Effector CD4-positive, alpha-beta T cell (primary cell): Measurements from ENCODE around the gene LRP2BP.
A peak's percentile ranks its signal among the peaks of the same experiment; 100 is the strongest.

Source experiments
- DNase-seq: peaks from one replicate; pipeline ENCODE4 v3.0.0-alpha.2; 2020
- total RNA-seq: gene quantifications from one replicate; lab custom pipeline; 2026; lab: John Stamatoyannopoulos, UW

LRP2BP gene
- total RNA-seq = 8.6 reads per million, percentile 29 among the genes with 10 or more reads in this experiment

DNA sequence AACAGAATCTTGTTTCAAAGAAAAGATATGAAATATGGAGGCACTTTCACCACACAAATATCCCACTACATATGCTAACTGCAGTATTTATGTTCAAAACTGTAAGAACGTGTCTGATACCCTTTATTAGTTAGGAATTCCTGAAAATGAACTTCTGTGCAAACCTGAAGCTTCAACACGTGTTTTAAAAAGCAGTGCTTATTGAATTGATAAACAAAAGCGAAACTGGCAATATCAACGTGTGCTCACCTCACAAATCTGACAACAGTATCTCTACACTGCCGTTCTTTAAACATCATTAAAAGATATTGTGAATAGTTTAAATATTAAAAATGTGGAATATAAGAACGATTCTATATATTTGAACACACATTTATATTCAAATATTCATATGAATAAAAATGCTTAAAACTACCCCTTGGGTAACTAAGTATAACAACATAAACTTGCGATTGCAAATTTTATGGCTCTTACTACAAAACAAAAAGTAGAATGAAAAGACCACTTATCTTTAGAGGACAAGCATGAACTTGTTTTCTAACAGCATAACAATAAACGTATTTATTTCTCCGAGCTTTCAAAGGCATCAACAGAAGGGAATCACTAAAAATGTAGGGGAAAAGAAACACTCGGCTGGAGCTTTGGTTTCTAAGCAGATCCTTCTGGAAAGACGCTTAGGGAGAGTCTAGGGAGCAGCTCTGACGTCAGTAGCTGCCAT is at the start of gene LRP2BP:
Gene LRP2BP (minus strand): TSS at position 687 of the 718 bp plus-strand sequence. CDS start 17,738 bp downstream, outside the sequence.
- no peak for DNase-seq

DNA sequence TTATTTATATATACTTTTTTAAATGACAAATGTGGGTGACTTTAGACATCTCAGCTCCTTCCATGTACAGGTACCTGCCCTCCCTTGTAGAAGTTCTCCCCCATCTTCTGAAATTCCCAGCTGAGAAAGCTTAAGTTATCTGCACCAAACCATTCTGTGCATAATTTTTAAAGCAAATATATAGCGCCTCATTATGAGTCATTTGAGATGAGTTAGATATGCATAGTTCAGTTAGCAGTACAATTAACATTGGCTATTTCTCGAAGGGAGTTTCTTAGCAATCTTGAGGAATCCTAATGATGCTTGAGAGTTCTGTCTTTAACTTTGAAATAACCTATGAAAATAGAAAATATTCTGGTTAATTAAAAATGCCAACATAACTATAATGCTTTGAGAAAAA is 49.5 kb upstream of the LRP2BP start:
- no peak for DNase-seq

DNA sequence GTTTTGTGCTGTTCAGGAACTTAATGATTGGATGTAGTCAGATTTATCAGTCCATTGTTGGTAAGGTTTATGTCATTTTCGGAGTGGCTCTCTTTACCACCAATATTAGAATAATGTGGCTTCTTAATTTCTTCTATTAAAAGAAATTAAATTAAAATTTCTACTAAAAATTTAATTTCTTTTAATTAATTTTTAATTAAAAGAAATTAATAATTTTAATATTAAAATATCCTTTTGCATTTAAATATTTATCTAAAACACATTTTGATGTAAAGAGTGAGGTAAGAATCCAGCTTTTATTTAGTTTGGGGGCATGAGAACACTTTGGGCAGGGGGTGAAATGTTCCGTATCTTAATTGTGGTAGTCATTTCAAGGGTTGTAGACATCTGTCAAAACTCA is 45.8 kb upstream of the LRP2BP start:
- no peak for DNase-seq

DNA sequence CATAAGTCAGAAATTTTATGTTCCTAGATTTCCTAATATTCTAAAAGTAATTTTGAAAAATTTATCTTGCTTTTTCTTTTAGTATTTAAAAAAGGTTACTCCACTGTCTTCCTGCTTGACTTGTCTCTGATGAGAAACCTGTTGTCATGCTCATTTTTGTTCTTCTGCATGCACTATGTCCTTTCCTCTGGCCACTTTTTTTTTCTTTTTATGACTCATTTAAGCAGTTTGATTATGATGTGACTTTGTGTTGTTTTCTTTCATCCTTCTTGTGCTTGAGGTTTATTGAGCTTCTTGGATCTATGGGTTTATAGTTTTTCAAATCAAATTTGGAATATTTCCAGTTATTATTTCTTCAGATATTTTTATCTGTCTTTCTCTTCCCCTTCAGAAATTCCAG is 42.1 kb upstream of the LRP2BP start:
- no peak for DNase-seq

DNA sequence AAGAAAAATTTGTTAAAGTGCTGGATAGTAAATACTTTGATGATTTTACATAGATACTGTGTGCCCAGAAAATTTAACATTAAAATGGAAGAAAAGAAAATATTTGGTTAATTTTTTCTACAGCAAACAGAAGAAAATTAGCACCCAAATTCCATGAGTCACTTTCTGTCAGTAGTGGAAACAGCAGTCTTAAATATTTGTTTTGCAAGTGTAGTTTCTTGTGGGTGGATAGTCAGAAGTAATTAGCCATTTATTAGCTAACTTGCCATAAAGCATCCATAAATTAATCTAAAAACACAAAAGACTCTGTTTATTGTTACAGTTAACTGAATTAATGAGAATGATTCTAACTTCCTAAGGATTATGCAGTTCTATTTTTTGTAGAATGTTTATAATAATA is 39.7 kb upstream of the LRP2BP start:
- no peak for DNase-seq

DNA sequence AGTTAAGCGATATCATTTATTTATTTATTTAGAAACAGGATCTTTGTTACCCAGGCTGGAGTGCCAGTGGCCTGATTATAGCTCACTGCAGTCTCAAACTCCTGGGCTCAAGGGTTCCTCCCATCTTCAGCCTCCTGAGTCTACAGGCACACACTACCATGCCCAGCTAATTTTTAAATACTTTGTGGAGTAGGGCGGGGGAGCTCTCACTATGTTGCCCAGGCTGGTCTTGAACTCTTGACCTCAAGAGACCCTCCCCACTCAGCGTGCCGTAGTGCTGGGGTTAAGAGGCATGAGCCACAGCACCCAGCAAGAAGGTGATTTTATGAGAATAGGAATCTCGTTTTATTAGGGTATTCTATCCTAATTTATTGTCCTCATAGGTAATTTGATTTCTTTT is 33.9 kb upstream of the LRP2BP start:
- DNase-seq = no peak

DNA sequence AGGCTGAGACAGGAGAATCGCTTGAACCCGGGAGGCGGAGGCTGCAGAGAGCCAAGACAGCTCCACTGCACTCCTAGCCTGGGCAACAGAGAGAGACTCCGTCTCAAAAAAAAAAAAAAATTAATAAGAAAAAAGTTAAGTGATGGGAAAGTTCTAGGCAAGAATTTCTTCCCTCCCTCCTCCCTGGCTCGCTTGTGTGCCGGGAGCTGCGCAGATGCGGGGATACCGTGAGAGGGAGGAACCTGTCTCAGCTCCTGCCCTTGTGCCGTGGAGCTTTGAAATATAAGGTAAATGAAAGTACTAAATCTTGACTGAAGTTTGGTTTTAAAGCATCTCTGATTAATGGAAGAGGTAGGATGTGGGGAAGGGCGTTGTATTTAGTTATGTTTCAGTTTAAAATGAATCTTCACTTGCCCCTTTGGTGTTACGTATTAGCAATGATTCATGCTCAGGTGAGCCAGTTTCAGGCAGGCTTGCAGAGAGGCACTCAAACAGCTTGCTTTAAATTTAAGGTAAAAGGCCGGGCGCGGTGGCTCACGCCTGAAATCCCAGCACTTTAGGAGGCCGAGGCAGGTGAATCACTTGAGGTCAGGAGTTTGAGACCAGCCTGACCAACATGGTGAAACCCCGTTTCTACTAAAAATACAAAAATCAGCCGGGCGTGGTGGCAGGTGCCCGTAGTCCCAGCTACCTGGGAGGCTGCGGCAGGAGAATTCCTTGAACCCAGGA is 31.4 kb upstream of the LRP2BP start:
- no peak for DNase-seq

DNA sequence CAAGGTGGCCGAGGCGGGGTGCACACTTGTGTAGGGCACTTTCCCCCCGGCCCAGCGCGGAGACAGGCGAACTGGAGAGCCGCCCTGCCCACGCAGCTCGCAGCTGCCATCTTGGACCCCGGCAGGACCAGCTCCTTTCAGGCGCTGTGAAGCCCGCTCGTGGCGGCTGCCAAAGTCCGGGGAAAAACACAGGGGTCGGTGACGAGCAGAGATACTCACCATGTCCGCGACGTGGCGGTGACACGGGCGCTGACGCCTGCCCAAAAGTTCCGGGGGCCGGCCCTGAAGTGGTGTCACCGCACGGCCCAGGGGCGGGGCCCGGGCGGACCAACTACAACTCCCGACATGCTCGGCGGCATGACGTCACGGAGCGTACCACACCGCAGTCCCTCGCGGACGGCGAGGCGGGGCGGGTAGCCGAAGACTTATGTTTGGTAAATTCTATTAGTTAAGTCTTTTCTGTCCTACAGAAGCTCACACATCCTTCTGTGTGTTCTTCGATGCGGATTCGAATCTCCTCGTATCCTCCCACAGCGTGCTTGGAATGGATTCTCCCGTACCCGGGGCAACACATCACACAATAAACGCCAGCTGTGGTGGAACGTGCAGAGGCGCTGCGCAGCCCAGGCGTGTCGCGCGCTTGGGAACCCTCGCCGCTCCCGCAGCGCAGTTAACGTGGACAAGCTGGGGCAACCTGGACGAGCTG is 30.1 kb upstream of the LRP2BP start, which contains the start of gene UFSP2:
Gene UFSP2 (minus strand): TSS at position 318 of the 706 bp plus-strand sequence. CDS start 96 bp downstream, at position 222.
- peak; percentile 86 for DNase-seq

DNA sequence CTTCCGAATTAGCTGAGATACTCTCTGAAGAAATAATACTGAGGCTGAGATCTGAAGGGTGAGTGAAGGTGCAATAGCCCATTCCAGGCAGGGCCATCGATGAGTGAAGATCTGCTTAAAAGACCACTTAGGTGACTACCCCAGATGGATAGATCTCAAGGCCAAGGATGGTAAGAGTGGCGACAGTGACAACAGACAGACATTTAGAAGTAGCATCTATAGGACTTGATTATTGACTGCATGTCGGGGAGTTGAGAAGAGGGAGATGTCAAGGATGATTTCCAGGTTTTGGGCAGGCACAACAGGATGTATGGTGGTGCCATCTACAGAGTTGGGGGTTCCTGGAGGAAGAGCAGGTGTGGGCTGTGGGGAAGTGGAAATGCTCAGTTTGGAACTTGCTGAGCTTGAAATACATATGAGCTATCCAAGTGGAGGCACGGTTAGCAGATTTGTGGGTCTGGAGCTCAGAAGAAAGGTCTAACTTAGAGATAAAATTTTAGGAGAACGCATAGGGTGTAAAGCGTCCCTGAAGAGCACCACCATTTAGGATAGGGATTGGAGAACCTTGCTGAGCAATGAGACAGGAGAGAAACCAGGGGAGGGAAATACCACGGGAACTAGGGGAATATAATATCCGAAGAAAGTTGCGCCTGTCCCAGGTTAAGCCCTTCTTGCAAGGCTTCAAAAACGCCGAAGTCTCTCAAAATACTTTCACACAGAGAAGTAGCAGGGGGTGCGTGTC is 29.4 kb upstream of the LRP2BP start:
- no peak for DNase-seq

DNA sequence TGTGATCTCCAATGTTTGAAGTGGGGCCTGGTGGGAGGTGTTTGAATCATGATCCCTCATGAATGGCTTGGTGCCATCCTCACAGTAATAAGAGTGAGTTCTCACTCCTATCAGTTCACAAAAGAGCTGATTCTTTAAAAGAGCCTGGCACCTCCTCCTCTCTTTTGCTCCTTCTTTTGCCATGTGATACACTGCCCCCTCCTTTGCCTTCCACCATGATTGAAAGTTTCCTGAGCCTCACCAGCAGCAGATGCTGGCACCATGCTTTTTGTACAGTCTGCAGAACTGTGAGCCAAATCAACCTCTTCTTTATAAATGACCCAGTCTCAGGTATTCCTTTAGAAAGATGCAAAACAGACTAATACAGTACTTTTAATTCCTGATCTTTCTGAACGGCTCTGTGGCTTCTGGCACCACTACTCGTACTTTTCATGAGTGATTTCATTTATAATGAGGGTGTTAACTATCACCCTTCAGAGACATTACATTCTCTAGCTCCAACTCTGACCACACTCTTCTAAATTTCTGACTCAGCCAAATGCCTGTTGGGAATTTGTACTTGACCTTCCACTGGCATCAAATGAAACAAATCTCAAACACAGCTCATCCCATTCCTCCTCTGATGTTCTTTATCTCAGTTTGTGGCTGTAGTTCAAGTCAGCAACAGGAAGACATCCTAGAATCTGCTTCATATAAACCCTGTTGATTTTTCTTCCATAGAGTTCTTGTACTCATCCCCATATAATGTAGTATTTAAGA is 25.8 kb upstream of the LRP2BP start:
- no peak for DNase-seq

DNA sequence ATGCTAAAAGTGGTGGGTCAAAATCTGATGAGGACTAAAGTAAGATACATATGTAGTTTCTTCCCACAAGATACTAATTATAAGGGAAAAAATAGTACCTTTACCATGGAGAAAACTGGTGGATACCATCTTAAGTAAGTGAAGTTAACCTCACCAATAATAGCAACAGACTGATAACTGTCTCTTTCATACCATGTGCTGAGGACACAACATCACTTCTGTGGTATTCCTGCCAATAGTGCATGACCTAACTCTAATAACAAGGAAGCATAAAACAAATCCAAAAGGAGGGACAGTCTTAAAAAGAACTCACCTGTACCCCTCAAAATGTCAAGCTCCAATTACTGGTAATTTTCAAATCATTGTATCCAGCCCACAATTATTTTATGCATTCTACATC is 21.2 kb upstream of the LRP2BP start:
- DNase-seq = no peak

DNA sequence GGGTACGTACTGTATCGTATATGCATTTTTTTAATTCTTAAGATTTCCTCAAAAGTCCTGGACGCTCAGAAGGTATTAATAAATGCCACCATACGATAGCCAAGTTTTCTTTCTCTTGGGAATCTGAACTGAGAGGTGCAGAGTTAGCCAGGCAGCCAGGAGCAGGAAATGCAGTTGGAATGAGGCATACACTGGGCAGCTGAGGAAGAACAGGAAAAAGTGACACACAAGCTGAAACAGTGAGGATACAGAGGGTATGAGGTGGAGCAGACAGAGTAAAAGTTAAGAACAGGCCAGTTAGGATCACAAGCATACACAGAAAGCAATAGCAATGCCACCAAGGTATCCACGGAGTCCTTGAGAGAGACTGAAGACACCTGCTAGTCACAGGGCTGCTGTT is 16.7 kb upstream of the LRP2BP start:
- no peak for DNase-seq

DNA sequence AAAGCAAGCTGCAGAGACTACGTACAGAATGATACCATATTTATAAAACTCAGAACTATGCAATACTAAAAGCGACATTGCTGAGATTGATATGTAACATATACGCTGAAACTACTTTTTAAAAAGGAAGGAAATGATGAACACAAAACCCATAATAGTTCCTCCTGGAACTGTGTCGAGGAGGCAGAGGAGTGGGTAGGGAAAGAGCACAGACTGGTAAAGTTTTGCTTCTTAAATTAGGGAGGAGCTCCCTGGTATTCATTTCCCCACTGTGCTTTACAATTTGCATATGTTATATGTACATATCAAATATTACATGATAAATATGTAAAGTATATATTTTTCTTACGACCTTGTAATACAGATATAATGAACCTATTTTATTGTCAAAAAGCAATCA is 16.1 kb upstream of the LRP2BP start:
- DNase-seq = no peak

DNA sequence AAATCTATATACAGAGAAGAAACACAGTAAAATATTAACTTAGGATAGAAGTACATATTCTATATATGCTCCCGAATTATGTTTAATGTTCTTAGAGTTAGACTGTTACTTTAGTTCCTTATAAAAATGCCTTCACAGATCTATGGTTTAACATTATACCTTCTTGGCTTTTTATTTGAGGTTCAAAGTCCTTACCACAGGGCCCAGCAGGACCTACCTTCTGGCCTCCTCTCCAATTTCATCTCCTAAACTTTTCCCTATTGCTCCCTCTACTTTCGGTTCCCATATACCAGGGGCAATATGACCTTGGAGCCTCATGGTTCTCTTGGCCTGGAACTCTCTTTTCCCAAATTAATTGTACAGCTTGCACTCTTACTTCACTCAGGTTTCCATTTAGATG is 12.7 kb upstream of the LRP2BP start:
- no peak for DNase-seq

DNA sequence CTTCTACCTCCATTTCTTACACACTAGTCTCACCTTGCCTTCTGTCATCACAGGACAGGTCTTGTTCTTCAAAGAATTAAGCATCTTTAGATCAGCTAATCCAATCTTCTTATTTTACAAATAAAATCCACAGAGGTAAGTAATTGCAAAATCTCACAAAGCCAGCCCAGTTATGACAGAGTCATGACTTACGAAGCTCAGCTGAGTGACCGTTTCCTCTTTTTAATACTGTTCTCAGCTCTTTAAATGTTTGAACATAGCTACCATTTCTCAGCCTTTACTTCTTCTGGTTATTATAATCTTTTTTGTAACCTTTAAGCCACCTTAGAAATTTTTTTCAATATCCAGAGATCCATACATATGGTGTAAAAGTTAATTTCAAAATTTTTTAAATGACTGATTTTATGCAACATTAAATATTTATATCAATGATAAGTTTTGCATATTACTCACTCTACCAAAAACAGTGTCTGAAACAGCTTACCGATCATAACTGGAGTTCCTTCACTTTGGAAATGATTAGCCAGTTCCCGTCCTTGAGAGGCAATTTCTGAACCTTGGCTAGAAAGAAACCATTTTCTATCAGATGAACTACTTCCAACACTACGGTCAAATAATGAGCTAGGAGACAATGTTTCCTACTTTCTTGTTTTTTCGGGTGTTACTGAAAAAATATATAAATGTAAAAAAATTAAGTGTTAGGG is 9.7 kb upstream of the LRP2BP start:
- DNase-seq = no peak

DNA sequence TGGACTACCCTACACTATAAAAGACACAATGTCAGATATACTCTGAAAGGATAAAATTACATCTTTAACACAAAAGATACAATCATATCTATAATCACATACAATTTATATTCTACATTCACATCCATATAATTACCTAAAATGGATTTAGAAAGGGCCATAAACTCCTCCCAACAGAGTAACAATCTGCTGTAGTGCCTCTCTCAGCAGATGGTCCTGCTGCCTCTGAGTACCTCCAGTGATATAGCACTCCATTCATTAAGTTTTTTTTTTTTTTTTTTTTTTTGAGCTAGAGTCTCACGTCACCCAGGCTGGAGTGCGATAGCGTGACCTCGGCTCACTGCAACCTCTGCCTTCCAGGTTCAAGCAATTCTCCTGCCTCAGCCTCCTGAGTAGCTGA is 8.3 kb upstream of the LRP2BP start:
- DNase-seq = no peak

DNA sequence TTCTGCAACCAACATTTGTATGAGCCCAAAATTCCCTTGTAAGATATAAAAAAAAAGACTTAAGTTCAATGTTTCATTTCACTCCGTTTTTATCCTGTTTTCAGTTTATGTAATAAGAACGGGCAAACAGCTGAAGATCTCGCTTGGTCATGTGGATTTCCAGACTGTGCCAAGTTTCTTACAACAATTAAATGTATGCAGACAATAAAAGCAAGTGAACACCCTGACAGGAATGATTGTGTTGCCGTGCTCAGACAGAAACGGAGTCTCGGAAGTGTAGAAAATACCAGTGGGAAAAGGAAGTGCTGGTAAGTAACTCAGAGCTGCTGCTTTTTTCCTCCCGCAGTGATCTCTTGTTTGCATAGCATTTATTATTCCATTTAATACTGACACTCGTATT is 3.7 kb upstream of the LRP2BP start:
- no peak for DNase-seq

DNA sequence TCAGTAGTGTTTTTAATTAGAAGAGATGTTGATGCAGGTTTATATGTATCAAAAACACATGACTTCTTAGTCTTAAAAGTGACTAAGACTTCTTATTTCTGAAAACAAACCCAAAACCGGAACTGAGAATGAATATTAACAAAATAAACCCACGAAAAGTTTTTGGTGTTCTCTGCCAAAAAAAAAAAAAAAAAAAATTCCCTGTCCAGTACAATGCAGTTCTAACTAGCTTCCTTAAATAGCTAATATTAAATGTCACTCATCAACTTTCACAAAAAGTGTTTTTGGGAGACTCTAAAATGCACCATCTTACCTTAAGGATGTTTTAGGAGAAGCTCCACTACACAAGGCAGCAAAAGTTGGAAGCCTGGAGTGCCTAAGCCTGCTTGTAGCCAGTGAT is 2.9 kb upstream of the LRP2BP start:
- DNase-seq = no peak

DNA sequence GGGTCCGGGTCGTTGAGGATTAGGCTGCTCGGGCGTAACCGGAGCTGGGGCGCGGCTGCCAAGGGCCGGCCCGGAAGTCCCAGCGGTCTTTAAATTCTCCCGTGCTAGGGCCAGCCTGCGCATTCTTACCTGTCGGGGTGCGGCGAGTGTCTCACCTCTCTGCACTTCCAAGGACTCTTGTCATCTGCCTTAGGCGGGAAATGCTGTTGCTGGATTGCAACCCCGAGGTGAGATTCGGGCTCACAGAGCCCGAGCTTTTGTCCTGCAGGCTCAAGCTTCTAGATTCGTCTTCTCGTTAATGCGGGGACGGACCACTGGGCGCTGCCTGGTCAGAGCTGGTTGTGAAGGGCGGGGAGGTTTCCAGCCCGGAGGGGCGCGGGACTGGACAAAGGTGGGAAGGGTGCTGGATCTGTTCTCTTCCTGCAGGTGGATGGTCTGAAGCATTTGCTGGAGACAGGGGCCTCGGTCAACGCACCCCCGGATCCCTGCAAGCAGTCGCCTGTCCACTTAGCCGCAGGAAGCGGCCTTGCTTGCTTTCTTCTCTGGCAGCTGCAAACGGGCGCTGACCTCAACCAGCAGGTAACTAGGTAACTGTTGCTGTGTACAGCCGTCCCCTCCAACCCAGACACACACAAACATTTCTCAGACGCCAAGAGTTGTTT is 1.1 kb upstream of the LRP2BP start, which contains the start of gene ANKRD37:
Gene ANKRD37 (plus strand): TSS at position 118 of the 662 bp plus-strand sequence. CDS start 83 bp downstream, at position 201.
- no peak for DNase-seq

DNA sequence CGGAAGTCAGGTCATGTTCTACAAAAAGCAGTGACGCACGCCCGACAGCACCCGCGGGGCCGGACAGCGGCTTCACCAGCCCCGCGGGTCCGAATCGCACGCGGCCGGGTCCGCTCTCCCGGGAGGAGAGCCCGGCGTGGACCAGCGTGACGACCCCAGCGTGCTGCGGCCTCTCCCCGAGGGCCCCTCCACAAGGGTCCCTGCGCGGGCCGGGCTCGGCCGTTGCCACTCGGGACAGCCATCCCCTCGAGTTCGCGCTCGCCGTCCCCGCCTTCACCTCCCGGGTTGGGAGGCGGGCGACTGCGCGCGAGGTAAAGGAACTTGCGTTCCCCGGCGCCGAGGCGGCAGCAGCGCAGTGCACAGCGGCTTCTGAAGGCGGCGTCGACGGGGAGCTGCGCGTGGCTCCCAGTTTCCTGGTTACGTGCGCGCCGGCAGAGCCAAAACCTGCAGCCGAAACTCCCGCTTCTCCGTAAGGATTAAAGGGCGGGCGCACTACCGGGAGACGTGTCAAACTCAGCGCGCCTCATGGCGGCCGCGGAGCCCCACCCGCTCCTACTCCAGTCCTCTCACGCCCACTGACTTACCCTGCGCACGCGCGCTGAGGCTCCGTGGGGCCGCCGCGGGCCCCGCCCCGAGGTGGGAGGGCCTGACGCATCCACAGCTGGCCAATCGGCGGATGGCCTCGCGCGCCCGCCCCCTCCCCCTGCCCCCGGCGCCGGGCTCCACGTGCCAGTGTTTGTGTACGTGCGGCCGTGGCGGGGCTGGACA is 416 bp upstream of the LRP2BP start:
- DNase-seq = peak; percentile 89
